H1 (cell line): ENCODE data around the gene TMEM151A. TPM values are rescaled to one million over a fixed set of nuclear protein-coding genes. Genes with fewer than 3 reads are reported as not detected.

Experiments
- CTCF ChIA-PET: fragments of 300-600 bp; sonication (Branson Sonifier 250); formaldehyde crosslinking; loops from one replicate; lab custom pipeline; 2021; ENCODE audit not compliant: partially characterized antibody; lab: Charles Lee
- POLR2A ChIA-PET: fragments of 300-600 bp; sonication (Branson Sonifier 250); formaldehyde crosslinking; loops from one replicate; lab custom pipeline; 2021; ENCODE audit warnings: inconsistent platforms; ENCODE audit not compliant: partially characterized antibody; lab: Charles Lee
- DNase-seq, 2 experiments: peaks; one replicate each; pipeline versions ENCODE4 v3.0.0 to v3.0.0-alpha.2; 2010 to 2022; ENCODE audit warnings: low spot score in 2 of 2, low read depth in 1 of 2, mixed read lengths in 1 of 2
- FAIRE-seq: peaks from 2 replicates; lab custom pipeline; 2011; peaks lifted over from hg19 to GRCh38; lab: Jason Lieb, UNC
- H2AFZ ChIP-seq: 2 replicates; pipeline ENCODE4 v1.8.1; 2012; ENCODE audit warnings: low read length, inconsistent platforms
- H2AK5ac ChIP-seq: 2 replicates; pipeline ENCODE4 v1.6.1; 2013; ENCODE audit warnings: low read depth, low read length
- H2BK120ac ChIP-seq: replicated peaks from 2 replicates; pipeline ENCODE3; 2013; ENCODE audit warnings: low read depth, low read length, inconsistent platforms
- H2BK12ac ChIP-seq: 2 replicates; pipeline ENCODE4 v1.6.1; 2013; ENCODE audit warnings: low read depth, low read length
- H2BK15ac ChIP-seq: 2 replicates; pipeline ENCODE4 v1.6.1; 2013; ENCODE audit warnings: low read length
- H2BK20ac ChIP-seq: 2 replicates; pipeline ENCODE4 v1.6.1; 2013; ENCODE audit warnings: low read length
- H2BK5ac ChIP-seq: 2 replicates; pipeline ENCODE4 v1.6.1; 2013; ENCODE audit warnings: low read depth, low read length
- H3K14ac ChIP-seq: 2 replicates; pipeline ENCODE4 v1.6.1; 2013; ENCODE audit warnings: inconsistent platforms; ENCODE audit not compliant: insufficient read length
- H3K18ac ChIP-seq: 2 replicates; pipeline ENCODE4 v1.6.1; 2013; ENCODE audit warnings: low read length; ENCODE audit errors: extremely low read depth
- H3K23ac ChIP-seq: 2 replicates; pipeline ENCODE4 v1.6.1; 2013; ENCODE audit warnings: inconsistent platforms; ENCODE audit not compliant: insufficient read length
- H3K23me2 ChIP-seq: 2 replicates; pipeline ENCODE4 v1.6.1; 2013; ENCODE audit warnings: low read depth, low read length
- H3K27ac ChIP-seq: 2 replicates; pipeline ENCODE4 v1.6.1; 2011; ENCODE audit warnings: low read depth, low read length, inconsistent platforms
- H3K27me3 ChIP-seq, 4 experiments: replicated peaks in 1 of 4; 1 replicate in 1 of 4; 2 replicates in 3 of 4; pipeline versions ENCODE4 v1.6.1 to v1.8.1; 2011 to 2013; ENCODE audit warnings: low read length in 3 of 4, mild to moderate bottlenecking in 3 of 4, inconsistent platforms in 2 of 4, mixed read lengths in 2 of 4, moderate library complexity in 1 of 4; ENCODE audit not compliant: control insufficient read depth in 3 of 4, insufficient read depth in 3 of 4; ENCODE audit errors: extremely low read depth in 1 of 4
- H3K36me3 ChIP-seq, 4 experiments: 2 replicates each; pipeline versions ENCODE4 v1.6.1 to v1.8.1; 2011 to 2013; ENCODE audit warnings: mild to moderate bottlenecking in 4 of 4, low read length in 3 of 4, moderate library complexity in 2 of 4, control low read depth in 1 of 4, inconsistent platforms in 1 of 4; ENCODE audit not compliant: insufficient read depth in 4 of 4, control insufficient read depth in 2 of 4
- H3K4ac ChIP-seq: replicated peaks from 2 replicates; pipeline ENCODE3; 2013; ENCODE audit warnings: low read length, low read depth, mixed read lengths, inconsistent platforms; ENCODE audit not compliant: insufficient read length
- H3K4me1 ChIP-seq, 4 experiments: replicated peaks in 1 of 4; 1 replicate in 1 of 4; 2 replicates in 3 of 4; pipeline versions ENCODE4 v1.6.1 to v1.8.1; 2011 to 2013; ENCODE audit warnings: low read length in 3 of 4, inconsistent platforms in 2 of 4, mixed read lengths in 1 of 4; ENCODE audit not compliant: insufficient read depth in 4 of 4, control insufficient read depth in 3 of 4
- H3K4me2 ChIP-seq, 2 experiments: 2 replicates each; pipeline versions ENCODE4 v1.6.1 to v1.8.1; 2011 to 2013; ENCODE audit warnings: low read depth in 2 of 2, low read length in 2 of 2, control low read depth in 1 of 2, inconsistent platforms in 1 of 2, mild to moderate bottlenecking in 1 of 2; ENCODE audit not compliant: insufficient read depth in 1 of 2
- H3K4me3 ChIP-seq, 4 experiments: fragments of 200-600, 300-600 bp in 1 of 4; sonication (generic), shearing (Covaris generic), sonication (Bioruptor Twin) in 1 of 4; 2 replicates each; pipeline versions ENCODE4 v1.5.1 to v1.8.1; 2011 to 2016; ENCODE audit warnings: low read length in 4 of 4, low read depth in 3 of 4, control low read depth in 2 of 4, inconsistent platforms in 2 of 4, mild to moderate bottlenecking in 2 of 4, mixed read lengths in 1 of 4, moderate library complexity in 1 of 4; ENCODE audit not compliant: insufficient read depth in 2 of 4; ENCODE audit errors: extremely low read depth in 1 of 4
- H3K56ac ChIP-seq: replicated peaks from 2 replicates; pipeline ENCODE3; 2013; ENCODE audit warnings: low read depth, mild to moderate bottlenecking, mixed read lengths, low read length, inconsistent platforms; ENCODE audit not compliant: insufficient read length
- H3K79me1 ChIP-seq: 2 replicates; pipeline ENCODE4 v1.6.1; 2013; ENCODE audit warnings: low read depth, low read length, control low read depth
- H3K79me2 ChIP-seq, 2 experiments: 2 replicates each; pipeline versions ENCODE4 v1.6.1 to v1.8.1; 2012 to 2013; ENCODE audit warnings: low read length in 2 of 2, mild to moderate bottlenecking in 2 of 2, inconsistent platforms in 1 of 2; ENCODE audit not compliant: insufficient read depth in 2 of 2, control insufficient read depth in 1 of 2
- H3K9ac ChIP-seq, 4 experiments: replicated peaks in 1 of 4; 1 replicate in 1 of 4; 2 replicates in 3 of 4; pipeline versions ENCODE4 v1.6.1 to v1.8.1; 2011 to 2013; ENCODE audit warnings: low read depth in 3 of 4, low read length in 3 of 4, control low read depth in 2 of 4, mild to moderate bottlenecking in 2 of 4, moderate library complexity in 2 of 4, inconsistent platforms in 1 of 4; ENCODE audit errors: extremely low read depth in 1 of 4
- H3K9me3 ChIP-seq, 2 experiments: 2 replicates each; pipeline versions ENCODE4 v1.6.1 to v1.8.1; 2012 to 2013; ENCODE audit warnings: mild to moderate bottlenecking in 2 of 2, moderate library complexity in 2 of 2, control low read depth in 1 of 2, inconsistent platforms in 1 of 2, low read depth in 1 of 2, low read length in 1 of 2, mixed read lengths in 1 of 2; ENCODE audit not compliant: insufficient read depth in 2 of 2
- H4K20me1 ChIP-seq, 2 experiments: replicated peaks in 1 of 2; 2 replicates each; pipeline versions ENCODE3 to v1.8.1; 2011 to 2013; ENCODE audit warnings: inconsistent platforms in 2 of 2, low read length in 2 of 2, mild to moderate bottlenecking in 1 of 2; ENCODE audit not compliant: insufficient read depth in 2 of 2, control insufficient read depth in 1 of 2
- H4K5ac ChIP-seq: 2 replicates; pipeline ENCODE4 v1.6.1; 2013; ENCODE audit warnings: low read length, low read depth, mixed read lengths, inconsistent platforms; ENCODE audit not compliant: insufficient read length
- H4K8ac ChIP-seq: 2 replicates; pipeline ENCODE4 v1.8.0; 2013; ENCODE audit warnings: mild to moderate bottlenecking, moderate library complexity, low read length, inconsistent platforms; ENCODE audit not compliant: insufficient read depth; ENCODE audit errors: extremely low read depth
- H4K91ac ChIP-seq: replicated peaks from 2 replicates; pipeline ENCODE3; 2013; ENCODE audit warnings: low read length, mixed read lengths, inconsistent platforms; ENCODE audit not compliant: insufficient read length
- CBX5 ChIP-seq: fragments of 300-800, 300-1000 bp; sonication (generic); IDR thresholded peaks from 2 replicates; pipeline ENCODE4 v1.7.1; 2016; ENCODE audit warnings: antibody characterized with exemption, low read length, low read depth
- SP1 ChIP-seq: IDR thresholded peaks from 2 replicates; pipeline ENCODE4 v1.6.1; 2011; ENCODE audit warnings: low read depth, low read length
- WGBS, 2 experiments: shearing (Covaris generic) in 1 of 2; methylation state at CpG; one replicate each; pipeline versions ENCODE4 v1.1.6 to v1.1.7; 2013 to 2015; ENCODE audit warnings: low lambda C conversion rate in 2 of 2, mixed read lengths in 2 of 2, inconsistent platforms in 1 of 2, low coverage in 1 of 2, missing lambda C conversion rate in 1 of 2; ENCODE audit not compliant: insufficient replicate concordance in 2 of 2, insufficient coverage in 1 of 2, insufficient read length in 1 of 2; ENCODE audit errors: extremely low coverage in 1 of 2, missing lambda C conversion rate in 1 of 2; 5-methylcytosine and 5-hydroxymethylcytosine counted together
- polyA plus RNA-seq, 7 experiments: library from polyadenylated mRNA; depleted of rRNA in 3 of 7; stranded (reverse) in 5 of 7; unstranded in 2 of 7; fragments of >200 nt in 5 of 7; fragments of 200-250 nt in 2 of 7; gene quantifications; 1 replicate in 5 of 7; 2 replicates in 1 of 7; 4 replicates in 1 of 7; pipeline versions ENCODE4 v1.2.1 to v1.2.3, GENCODE V29; 2011 to 2013; ENCODE audit warnings: missing spikeins in 2 of 7, mixed read lengths in 2 of 7
- total RNA-seq: library from RNA; stranded (reverse); fragmentation: NEBNext Ultra II Directional; extraction: Animal tissue kit (Norgen Biotek cat#: 25700); gene quantifications from 2 replicates; pipeline ENCODE4 v1.2.1, GENCODE V29; 2021

TMEM151A gene
- total and polyA plus RNA-seq, 2 of the 8 experiments (the other 6 are each of a cell fraction or from before 2014, with no cell fraction given): 3.2 TPM

GRCh38 chr11:66345316-66345649 is 53.6 kb downstream of the TMEM151A start:
- H4K8ac ChIP-seq: no peak overlapping the region
- no peak overlapping the region for H4K5ac ChIP-seq
- no peak overlapping the region for H3K4ac ChIP-seq
- peak overlapping the region; percentile 34 for H3K56ac ChIP-seq
- H2AFZ ChIP-seq: no peak overlapping the region
- H2BK5ac ChIP-seq: no peak overlapping the region
- peaks cover 0 to 2% (median 0%) of the 10 kb centered on the region in 4 experiments; a peak in 3 of 7 replicates for H3K27me3 ChIP-seq
- H2BK15ac ChIP-seq: no peak overlapping the region
- DNase-seq: no peak
- ChIA-PET POLR2A (interaction anchor here (0.9 to 28.7 kb wide), 10 partner anchors 13 to 63 kb away, joined by 3 to 487 read pairs (median 8); partner anchors contain the start of genes CD248, RIN1, SLC29A2 and YIF1A), CTCF (interaction anchor here (1.0 to 3.9 kb wide), 9 partner anchors 10 to 85 kb away, joined by 3 to 27 read pairs (median 10); partner anchors contain the start of genes RIN1 and SLC29A2)
- H3K14ac ChIP-seq: no peak overlapping the region
- no peak for TF ChIP-seq CBX5
- TF ChIP-seq SP1: no peak
- peaks cover 21% of the 10 kb centered on the region for H3K23me2 ChIP-seq
- H3K79me1 ChIP-seq: peaks cover 3% of the 10 kb centered on the region
- no peak for FAIRE-seq
- peaks cover 0 to 15% (median 9%) of the 10 kb centered on the region in 4 experiments; a peak in 6 of 7 replicates for H3K4me1 ChIP-seq
- H2BK120ac ChIP-seq: no peak overlapping the region
- peaks cover 0 to 14% of the 10 kb centered on the region in 2 experiments; a peak in 2 of 4 replicates for H3K79me2 ChIP-seq
- H4K91ac ChIP-seq: no peak overlapping the region
- no peak overlapping the region for H2BK12ac ChIP-seq
- no peak overlapping the region for H3K18ac ChIP-seq
- 25% methylated on average over 7 of the region's 7 CpGs; no CpG with 5 or more reads in 1 of the 2 experiments for WGBS, 2 experiments
- no peak overlapping the region for H3K27ac ChIP-seq
- H4K20me1 ChIP-seq: peaks cover 3 to 8% of the 10 kb centered on the region in 2 experiments
- peak overlapping the region in 1 of 4 experiments; percentile 25; a peak in 1 of 7 replicates for H3K9ac ChIP-seq
- peak overlapping the region; percentile 72 to 100 (median 92); a peak in 6 of 8 replicates for H3K4me3 ChIP-seq
- no peak overlapping the region for H3K23ac ChIP-seq
- no peak overlapping the region for H2AK5ac ChIP-seq
- no peaks in the 10 kb centered on the region for H3K9me3 ChIP-seq
- H2BK20ac ChIP-seq: no peak overlapping the region
- H3K4me2 ChIP-seq: peak overlapping the region; percentile 88 to 93
- peaks cover 6 to 12% (median 9%) of the 10 kb centered on the region in 4 experiments; a peak in 4 of 8 replicates for H3K36me3 ChIP-seq

Other genes starting within 250 kb of the TMEM151A start
- gene GAL3ST3, start 242.7 kb upstream of the TMEM151A start, total RNA-seq: 21.1 and 21.4 TPM in 2 replicates
- 21.1 and 35.0 TPM in 2 replicates for gene GAL3ST3, start 242.7 kb upstream of the TMEM151A start, polyA plus RNA-seq (2011; rRNA removed)
- 231 and 237 TPM in 2 replicates for gene SF3B2, start 239.5 kb upstream of the TMEM151A start, total RNA-seq
- 182 and 270 TPM in 2 replicates for gene SF3B2, start 239.5 kb upstream of the TMEM151A start, polyA plus RNA-seq (2011; rRNA removed)
- 34.4 and 36.0 TPM in 2 replicates for gene PACS1, start 221.6 kb upstream of the TMEM151A start, total RNA-seq
- gene PACS1, start 221.6 kb upstream of the TMEM151A start, polyA plus RNA-seq (2011; rRNA removed): 11.5 and 20.4 TPM in 2 replicates
- 41.8 and 42.5 TPM in 2 replicates for gene KLC2, start 34.2 kb upstream of the TMEM151A start, total RNA-seq
- 17.3 and 28.6 TPM in 2 replicates for gene KLC2, start 34.2 kb upstream of the TMEM151A start, polyA plus RNA-seq (2011; rRNA removed)
- 100 and 106 TPM in 2 replicates for gene RAB1B, start 23.3 kb upstream of the TMEM151A start, total RNA-seq
- gene RAB1B, start 23.3 kb upstream of the TMEM151A start, polyA plus RNA-seq (2011; rRNA removed): 217 and 306 TPM in 2 replicates
- gene CNIH2, start 13.7 kb upstream of the TMEM151A start, total RNA-seq: 15.8 and 17.0 TPM in 2 replicates
- 11.6 and 12.5 TPM in 2 replicates for gene CNIH2, start 13.7 kb upstream of the TMEM151A start, polyA plus RNA-seq (2011; rRNA removed)
- 70.1 and 75.9 TPM in 2 replicates for gene YIF1A, start 2.8 kb upstream of the TMEM151A start, total RNA-seq
- 178 and 248 TPM in 2 replicates for gene YIF1A, start 2.8 kb upstream of the TMEM151A start, polyA plus RNA-seq (2011; rRNA removed)
- 3.7 and 3.9 TPM in 2 replicates for gene CD248, start 25.1 kb downstream of the TMEM151A start, total RNA-seq
- 2.7 and 4.6 TPM in 2 replicates for gene CD248, start 25.1 kb downstream of the TMEM151A start, polyA plus RNA-seq (2011; rRNA removed)
- 5.4 and 6.6 TPM in 2 replicates for gene RIN1, start 44.5 kb downstream of the TMEM151A start, total RNA-seq
- 2.5 and 3.8 TPM in 2 replicates for gene RIN1, start 44.5 kb downstream of the TMEM151A start, polyA plus RNA-seq (2011; rRNA removed)
- 44.8 and 46.1 TPM in 2 replicates for gene BRMS1, start 53.2 kb downstream of the TMEM151A start, total RNA-seq
- 39.2 and 46.5 TPM in 2 replicates for gene BRMS1, start 53.2 kb downstream of the TMEM151A start, polyA plus RNA-seq (2011; rRNA removed)
- gene B4GAT1, start 55.7 kb downstream of the TMEM151A start, total RNA-seq: 27.1 and 27.8 TPM in 2 replicates
- 22.2 and 32.8 TPM in 2 replicates for gene B4GAT1, start 55.7 kb downstream of the TMEM151A start, polyA plus RNA-seq (2011; rRNA removed)
- gene SLC29A2, start 79.9 kb downstream of the TMEM151A start, total RNA-seq: 29.3 and 32.4 TPM in 2 replicates
- 31.6 and 42.0 TPM in 2 replicates for gene SLC29A2, start 79.9 kb downstream of the TMEM151A start, polyA plus RNA-seq (2011; rRNA removed)
- gene NPAS4, start 129.1 kb downstream of the TMEM151A start, total RNA-seq: 0.88 and 0.99 TPM in 2 replicates
- 0.73 and 0.77 TPM in 2 replicates for gene NPAS4, start 129.1 kb downstream of the TMEM151A start, polyA plus RNA-seq (2011; rRNA removed)
- gene MRPL11, start 147.0 kb downstream of the TMEM151A start, total RNA-seq: 141 and 152 TPM in 2 replicates
- 105 and 106 TPM in 2 replicates for gene MRPL11, start 147.0 kb downstream of the TMEM151A start, polyA plus RNA-seq (2011; rRNA removed)
- gene PELI3, start 175.0 kb downstream of the TMEM151A start, total RNA-seq: 7.6 TPM in 2 replicates
- gene PELI3, start 175.0 kb downstream of the TMEM151A start, polyA plus RNA-seq (2011; rRNA removed): 5.2 and 7.6 TPM in 2 replicates
- 82.7 and 86.4 TPM in 2 replicates for gene DPP3, start 188.5 kb downstream of the TMEM151A start, total RNA-seq
- 75.1 and 90.6 TPM in 2 replicates for gene DPP3, start 188.5 kb downstream of the TMEM151A start, polyA plus RNA-seq (2011; rRNA removed)
- 19.1 and 22.1 TPM in 2 replicates for gene BBS1, start 218.7 kb downstream of the TMEM151A start, total RNA-seq
- 19.5 and 33.7 TPM in 2 replicates for gene BBS1, start 218.7 kb downstream of the TMEM151A start, polyA plus RNA-seq (2011; rRNA removed)